ENCODE results near the gene MIDN.

Gene MIDN

GRCh38 chr19:1291761-1292418 is 43.5 kb downstream of the MIDN start:
- H3K4me3 ChIP-seq (ENCODE audit: low read length), result no peak overlapping the region

GRCh38 chr19:1292419-1293151 is 44.2 kb downstream of the MIDN start:
- Histone ChIP-seq H3K9me3 (ENCODE audit: insufficient read depth, low read depth, low read length) (no peaks in the 10 kb centered on the region), H3K27ac (ENCODE audit: low read depth, low read length) (no peak overlapping the region), H3K4me3 (ENCODE audit: low read length) (no peak overlapping the region), H3K4me1 (ENCODE audit: insufficient read depth, low read length) (no peaks in the 10 kb centered on the region), H3K27me3 (ENCODE audit: insufficient read depth, low read length) (peaks cover 7% of the 10 kb centered on the region), H3K9ac (ENCODE audit: low read depth, low read length) (no peak overlapping the region), H3K36me3 (ENCODE audit: insufficient read depth, low read length) (no peaks in the 10 kb centered on the region)
- 89% methylated on average over 17 of the region's 17 CpGs for WGBS

More at GRCh38 chr19:1291761-1292418, 43.5 kb downstream of the MIDN start:
- Histone ChIP-seq H3K9me3 (ENCODE audit: insufficient read depth, low read depth, low read length) (no peaks in the 10 kb centered on the region), H3K4me1 (ENCODE audit: insufficient read depth, low read length) (no peaks in the 10 kb centered on the region), H3K27me3 (ENCODE audit: insufficient read depth, low read length) (peaks cover 8% of the 10 kb centered on the region), H3K27ac (ENCODE audit: low read depth, low read length) (no peak overlapping the region), H3K36me3 (ENCODE audit: insufficient read depth, low read length) (no peaks in the 10 kb centered on the region), H3K9ac (ENCODE audit: low read depth, low read length) (no peak overlapping the region)
- WGBS, result 80% methylated on average over 25 of the region's 25 CpGs

GRCh38 chr19:1293782-1294604 is 45.6 kb downstream of the MIDN start:
- Histone ChIP-seq H3K27ac (ENCODE audit: low read depth, low read length) (no peak overlapping the region), H3K27me3 (ENCODE audit: insufficient read depth, low read length) (peaks cover 7% of the 10 kb centered on the region), H3K36me3 (ENCODE audit: insufficient read depth, low read length) (no peaks in the 10 kb centered on the region), H3K4me3 (ENCODE audit: low read length) (no peak overlapping the region), H3K9me3 (ENCODE audit: insufficient read depth, low read depth, low read length) (no peaks in the 10 kb centered on the region), H3K9ac (ENCODE audit: low read depth, low read length) (no peak overlapping the region), H3K4me1 (ENCODE audit: insufficient read depth, low read length) (no peaks in the 10 kb centered on the region)
- WGBS, result 87% methylated on average over 35 of the region's 35 CpGs

- Histone ChIP-seq H3K27ac (ENCODE audit: low read depth, low read length) (no peak overlapping the region), H3K9me3 (ENCODE audit: insufficient read depth, low read depth, low read length) (no peaks in the 10 kb centered on the region), H3K4me3 (ENCODE audit: low read length) (no peak overlapping the region), H3K27me3 (ENCODE audit: insufficient read depth, low read length) (peaks cover 7% of the 10 kb centered on the region), H3K4me1 (ENCODE audit: insufficient read depth, low read length) (no peaks in the 10 kb centered on the region), H3K9ac (ENCODE audit: low read depth, low read length) (no peak overlapping the region), H3K36me3 (ENCODE audit: insufficient read depth, low read length) (no peaks in the 10 kb centered on the region)
- WGBS, result 71% methylated on average over 14 of the region's 14 CpGs
Observed at GRCh38 chr19:1294688-1295087, 46.3 kb downstream of the MIDN start.

- Histone ChIP-seq H3K4me1 (ENCODE audit: insufficient read depth, low read length) (no peaks in the 10 kb centered on the region), H3K27me3 (ENCODE audit: insufficient read depth, low read length) (peaks cover 7% of the 10 kb centered on the region), H3K9ac (ENCODE audit: low read depth, low read length) (no peak overlapping the region), H3K36me3 (ENCODE audit: insufficient read depth, low read length) (no peaks in the 10 kb centered on the region), H3K4me3 (ENCODE audit: low read length) (peak overlapping the region; percentile 49), H3K9me3 (ENCODE audit: insufficient read depth, low read depth, low read length) (no peaks in the 10 kb centered on the region), H3K27ac (ENCODE audit: low read depth, low read length) (no peak overlapping the region)
- 24% methylated on average over 76 of the region's 82 CpGs for WGBS
Observed at GRCh38 chr19:1295169-1296012, 47.0 kb downstream of the MIDN start.

GRCh38 chr19:1296078-1296477 is 47.7 kb downstream of the MIDN start:
- no peak overlapping the region for H3K27ac ChIP-seq (ENCODE audit: low read depth, low read length)
- H3K4me3 ChIP-seq (ENCODE audit: low read length), result no peak overlapping the region
- H3K4me1 ChIP-seq (ENCODE audit: insufficient read depth, low read length), result no peaks in the 10 kb centered on the region
- no peak overlapping the region for H3K9ac ChIP-seq (ENCODE audit: low read depth, low read length)
- no peaks in the 10 kb centered on the region for H3K9me3 ChIP-seq (ENCODE audit: insufficient read depth, low read depth, low read length)
- H3K36me3 ChIP-seq (ENCODE audit: insufficient read depth, low read length), result no peaks in the 10 kb centered on the region
- 92% methylated on average over 13 of the region's 13 CpGs for WGBS
- peaks cover 7% of the 10 kb centered on the region for H3K27me3 ChIP-seq (ENCODE audit: insufficient read depth, low read length)

GRCh38 chr19:1296575-1297271 is 48.3 kb downstream of the MIDN start:
- Histone ChIP-seq H3K27ac (ENCODE audit: low read depth, low read length) (no peak overlapping the region), H3K4me1 (ENCODE audit: insufficient read depth, low read length) (no peaks in the 10 kb centered on the region), H3K9ac (ENCODE audit: low read depth, low read length) (no peak overlapping the region), H3K4me3 (ENCODE audit: low read length) (no peak overlapping the region), H3K36me3 (ENCODE audit: insufficient read depth, low read length) (no peaks in the 10 kb centered on the region), H3K9me3 (ENCODE audit: insufficient read depth, low read depth, low read length) (no peaks in the 10 kb centered on the region), H3K27me3 (ENCODE audit: insufficient read depth, low read length) (peaks cover 7% of the 10 kb centered on the region)
- WGBS, result 95% methylated on average over 24 of the region's 24 CpGs

GRCh38 chr19:1298235-1298634 is 49.9 kb downstream of the MIDN start:
- Histone ChIP-seq H3K36me3 (ENCODE audit: insufficient read depth, low read length) (no peaks in the 10 kb centered on the region), H3K4me1 (ENCODE audit: insufficient read depth, low read length) (no peaks in the 10 kb centered on the region), H3K27me3 (ENCODE audit: insufficient read depth, low read length) (peaks cover 7% of the 10 kb centered on the region), H3K27ac (ENCODE audit: low read depth, low read length) (no peak overlapping the region), H3K4me3 (ENCODE audit: low read length) (no peak overlapping the region), H3K9me3 (ENCODE audit: insufficient read depth, low read depth, low read length) (no peaks in the 10 kb centered on the region), H3K9ac (ENCODE audit: low read depth, low read length) (no peak overlapping the region)
- WGBS, result 86% methylated on average over 8 of the region's 8 CpGs

- H3K4me3 ChIP-seq (ENCODE audit: low read length), result no peak overlapping the region
- WGBS, result 90% methylated on average over 34 of the region's 34 CpGs
- peaks cover 4% of the 10 kb centered on the region for H3K27me3 ChIP-seq (ENCODE audit: insufficient read depth, low read length)
Observed at GRCh38 chr19:1299801-1300200, 51.4 kb downstream of the MIDN start.

GRCh38 chr19:1300744-1301490 is 52.5 kb downstream of the MIDN start:
- Histone ChIP-seq H3K4me3 (ENCODE audit: low read length) (no peak overlapping the region), H3K27ac (ENCODE audit: low read depth, low read length) (no peak overlapping the region), H3K27me3 (ENCODE audit: insufficient read depth, low read length) (no peaks in the 10 kb centered on the region), H3K36me3 (ENCODE audit: insufficient read depth, low read length) (no peaks in the 10 kb centered on the region), H3K9ac (ENCODE audit: low read depth, low read length) (no peak overlapping the region), H3K9me3 (ENCODE audit: insufficient read depth, low read depth, low read length) (no peaks in the 10 kb centered on the region), H3K4me1 (ENCODE audit: insufficient read depth, low read length) (no peaks in the 10 kb centered on the region)
- WGBS, result 93% methylated on average over 18 of the region's 35 CpGs

More at GRCh38 chr19:1299801-1300200, 51.4 kb downstream of the MIDN start:
- Histone ChIP-seq H3K27ac (ENCODE audit: low read depth, low read length) (no peak overlapping the region), H3K4me1 (ENCODE audit: insufficient read depth, low read length) (no peaks in the 10 kb centered on the region), H3K9ac (ENCODE audit: low read depth, low read length) (no peak overlapping the region), H3K36me3 (ENCODE audit: insufficient read depth, low read length) (no peaks in the 10 kb centered on the region), H3K9me3 (ENCODE audit: insufficient read depth, low read depth, low read length) (no peaks in the 10 kb centered on the region)
